ENCODE results near the gene BBS7. TPM values are rescaled to one million over a fixed set of nuclear protein-coding genes. Genes with fewer than 3 reads are reported as not detected.
A peak's percentile ranks its signal among the peaks of the same experiment; 100 is the strongest.

BBS7 gene
- total and polyA plus RNA-seq, 10 of the 15 experiments (the other 5 are each of a cell fraction or from before 2014, with no cell fraction given) = 5.2 to 15.2 (median 9.0) TPM

DNA sequence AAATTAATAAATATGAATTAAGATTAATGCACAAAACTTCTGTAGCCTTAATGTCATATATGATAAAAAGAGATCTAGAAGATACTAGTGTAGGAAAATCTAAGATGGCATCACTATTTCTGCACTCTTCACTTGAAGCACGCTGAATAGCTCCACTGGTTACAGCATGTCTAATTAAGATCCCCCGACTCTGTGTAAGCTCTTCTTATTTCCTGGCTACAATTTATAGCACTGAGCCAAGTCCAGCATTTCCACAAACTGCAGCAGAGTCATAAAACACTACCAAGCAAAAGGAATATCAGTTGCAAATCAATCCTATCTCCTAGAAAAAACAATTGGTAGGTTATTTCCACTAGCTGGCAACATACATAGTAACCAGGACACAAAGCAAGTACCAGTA, 45.3 kb downstream of the BBS7 start:
- ChIA-PET POLR2A (interaction anchor here (0.9 to 3.3 kb wide), 5 partner anchors 21 to 48 kb away, joined by 3 to 16 read pairs (median 7); partner anchors contain the start of genes BBS7 and EXOSC9), SMC1A (ENCODE audit: uncharacterized antibody, unreplicated experiment) (interaction anchor here (0.7 to 1.9 kb wide), 10 partner anchors 11 to 778 kb away, joined by 3 to 12 read pairs (median 3); partner anchors contain the start of genes BBS7 and EXOSC9), RAD21 (ENCODE audit: unreplicated experiment) (interaction anchor here (1.0 to 1.6 kb wide), 6 partner anchors 10 to 362 kb away, joined by 3 to 10 read pairs (median 4); partner anchors contain the start of genes BBS7 and EXOSC9), CTCF (interaction anchor here (0.7 to 1.6 kb wide), 10 partner anchors 9 to 823 kb away, joined by 3 to 7 read pairs (median 3); partner anchors contain the start of gene ANXA5)
- FAIRE-seq (no peak), DNase-seq (ENCODE audit: low read depth, low spot score) (no peak), ATAC-seq (no peak)
- Histone ChIP-seq H3K4me2 (ENCODE audit: control insufficient read depth, insufficient read depth) (no peak overlapping the region), H3K4me1 (ENCODE audit: control insufficient read depth, insufficient read depth, low read length) (no peaks in the 10 kb centered on the region), H3K27ac (ENCODE audit: control insufficient read depth, insufficient read depth) (no peak overlapping the region), H3K4me3 (no peak overlapping the region), H3K27me3 (replicated peaks in 1 of 2; ENCODE audit: control insufficient read depth in 2 of 2, insufficient read depth in 2 of 2, low read length in 1 of 2) (no peaks in the 10 kb centered on the region), H2AFZ (ENCODE audit: control insufficient read depth, low read depth, low read length) (peak overlapping the region; percentile 48; the same call in 1 of the 2 replicates), H3K9ac (ENCODE audit: control insufficient read depth, insufficient read depth, low read length) (no peak overlapping the region), H3K36me3 (ENCODE audit: control insufficient read depth in 2 of 2, insufficient read depth in 2 of 2, low read length in 1 of 2) (no peaks in the 10 kb centered on the region), H4K20me1 (ENCODE audit: control insufficient read depth, insufficient read depth) (no peaks in the 10 kb centered on the region), H3K9me3 (replicated peaks; ENCODE audit: control insufficient read depth, insufficient read depth, low read length) (no peaks in the 10 kb centered on the region), H3K79me2 (ENCODE audit: control insufficient read depth, insufficient read depth, low read length) (peaks cover 37% of the 10 kb centered on the region)
- 50% methylated on average over 2 of the region's 2 CpGs for WGBS (ENCODE audit: insufficient coverage, insufficient replicate concordance, low lambda C conversion rate, missing lambda C conversion rate)
- no TSS peak for BruUV-seq (replicated peaks)
- in situ Hi-C loops (cut with MboI) (no loop called here), intact Hi-C loops (cut with micrococcal nuclease; ENCODE audit: unreplicated experiment) (no loop called here)
- TF ChIP-seq JUNB (IDR thresholded peaks at IDR 0.05) = no peak
- TF ChIP-seq RFX5 (IDR thresholded peaks at IDR 0.05; ENCODE audit: low read depth, low read length) = no peak
- TF ChIP-seq NR2F1 (conservative IDR thresholded peaks at IDR 0.05) = no peak
- TF ChIP-seq ATF7 (IDR thresholded peaks at IDR 0.05; ENCODE audit: low read depth) = no peak
- TF ChIP-seq NRF1 (conservative IDR thresholded peaks at IDR 0.05; ENCODE audit: low read depth, low read length) = no peak
- no peak for TF ChIP-seq ZNF207 (IDR thresholded peaks at IDR 0.05; ENCODE audit: borderline replicate concordance)
- no peak for TF ChIP-seq NFYB (IDR thresholded peaks at IDR 0.05; ENCODE audit: insufficient read depth, low read depth, low read length)
- TF ChIP-seq MYC (IDR thresholded peaks at IDR 0.05; ENCODE audit: insufficient read depth, insufficient read length, insufficient replicate concordance, low read length, severe bottlenecking) = no peak
- TF ChIP-seq, protein P1, sequence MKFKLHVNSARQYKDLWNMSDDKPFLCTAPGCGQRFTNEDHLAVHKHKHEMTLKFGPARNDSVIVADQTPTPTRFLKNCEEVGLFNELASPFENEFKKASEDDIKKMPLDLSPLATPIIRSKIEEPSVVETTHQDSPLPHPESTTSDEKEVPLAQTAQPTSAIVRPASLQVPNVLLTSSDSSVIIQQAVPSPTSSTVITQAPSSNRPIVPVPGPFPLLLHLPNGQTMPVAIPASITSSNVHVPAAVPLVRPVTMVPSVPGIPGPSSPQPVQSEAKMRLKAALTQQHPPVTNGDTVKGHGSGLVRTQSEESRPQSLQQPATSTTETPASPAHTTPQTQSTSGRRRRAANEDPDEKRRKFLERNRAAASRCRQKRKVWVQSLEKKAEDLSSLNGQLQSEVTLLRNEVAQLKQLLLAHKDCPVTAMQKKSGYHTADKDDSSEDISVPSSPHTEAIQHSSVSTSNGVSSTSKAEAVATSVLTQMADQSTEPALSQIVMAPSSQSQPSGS (IDR thresholded peaks at IDR 0.05; ENCODE audit: low read length) = no peak
- TF ChIP-seq, protein P2, sequence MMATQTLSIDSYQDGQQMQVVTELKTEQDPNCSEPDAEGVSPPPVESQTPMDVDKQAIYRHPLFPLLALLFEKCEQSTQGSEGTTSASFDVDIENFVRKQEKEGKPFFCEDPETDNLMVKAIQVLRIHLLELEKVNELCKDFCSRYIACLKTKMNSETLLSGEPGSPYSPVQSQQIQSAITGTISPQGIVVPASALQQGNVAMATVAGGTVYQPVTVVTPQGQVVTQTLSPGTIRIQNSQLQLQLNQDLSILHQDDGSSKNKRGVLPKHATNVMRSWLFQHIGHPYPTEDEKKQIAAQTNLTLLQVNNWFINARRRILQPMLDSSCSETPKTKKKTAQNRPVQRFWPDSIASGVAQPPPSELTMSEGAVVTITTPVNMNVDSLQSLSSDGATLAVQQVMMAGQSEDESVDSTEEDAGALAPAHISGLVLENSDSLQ (IDR thresholded peaks at IDR 0.05) = no peak
- TF ChIP-seq, protein P3, sequence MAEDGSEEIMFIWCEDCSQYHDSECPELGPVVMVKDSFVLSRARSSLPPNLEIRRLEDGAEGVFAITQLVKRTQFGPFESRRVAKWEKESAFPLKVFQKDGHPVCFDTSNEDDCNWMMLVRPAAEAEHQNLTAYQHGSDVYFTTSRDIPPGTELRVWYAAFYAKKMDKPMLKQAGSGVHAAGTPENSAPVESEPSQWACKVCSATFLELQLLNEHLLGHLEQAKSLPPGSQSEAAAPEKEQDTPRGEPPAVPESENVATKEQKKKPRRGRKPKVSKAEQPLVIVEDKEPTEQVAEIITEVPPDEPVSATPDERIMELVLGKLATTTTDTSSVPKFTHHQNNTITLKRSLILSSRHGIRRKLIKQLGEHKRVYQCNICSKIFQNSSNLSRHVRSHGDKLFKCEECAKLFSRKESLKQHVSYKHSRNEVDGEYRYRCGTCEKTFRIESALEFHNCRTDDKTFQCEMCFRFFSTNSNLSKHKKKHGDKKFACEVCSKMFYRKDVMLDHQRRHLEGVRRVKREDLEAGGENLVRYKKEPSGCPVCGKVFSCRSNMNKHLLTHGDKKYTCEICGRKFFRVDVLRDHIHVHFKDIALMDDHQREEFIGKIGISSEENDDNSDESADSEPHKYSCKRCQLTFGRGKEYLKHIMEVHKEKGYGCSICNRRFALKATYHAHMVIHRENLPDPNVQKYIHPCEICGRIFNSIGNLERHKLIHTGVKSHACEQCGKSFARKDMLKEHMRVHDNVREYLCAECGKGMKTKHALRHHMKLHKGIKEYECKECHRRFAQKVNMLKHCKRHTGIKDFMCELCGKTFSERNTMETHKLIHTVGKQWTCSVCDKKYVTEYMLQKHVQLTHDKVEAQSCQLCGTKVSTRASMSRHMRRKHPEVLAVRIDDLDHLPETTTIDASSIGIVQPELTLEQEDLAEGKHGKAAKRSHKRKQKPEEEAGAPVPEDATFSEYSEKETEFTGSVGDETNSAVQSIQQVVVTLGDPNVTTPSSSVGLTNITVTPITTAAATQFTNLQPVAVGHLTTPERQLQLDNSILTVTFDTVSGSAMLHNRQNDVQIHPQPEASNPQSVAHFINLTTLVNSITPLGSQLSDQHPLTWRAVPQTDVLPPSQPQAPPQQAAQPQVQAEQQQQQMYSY (CRISPR knock-in tag; IDR thresholded peaks at IDR 0.05) = no peak
- TF ChIP-seq SMAD1 (IDR thresholded peaks at IDR 0.05; ENCODE audit: low read depth, partially characterized antibody) = no peak
- TF ChIP-seq FOS (IDR thresholded peaks at IDR 0.05; ENCODE audit: borderline replicate concordance, extremely low read depth, insufficient read length) = no peak
- TF ChIP-seq ZSCAN29 (IDR thresholded peaks at IDR 0.05) = no peak
- TF ChIP-seq STAT3 (IDR thresholded peaks at IDR 0.05; ENCODE audit: low read depth, low read length) = no peak
